IMR-90 (cell line): ENCODE data around the gene TM2D1. TPM values are rescaled to one million over a fixed set of nuclear protein-coding genes. Genes with fewer than 3 reads are reported as not detected.

Source experiments
- ATAC-seq: fragments of 200-7000 bp; cut with Tn5 transposase; 2 replicates; pipeline ENCODE4 v1.9.1; 2020; ENCODE audit warnings: low read depth, mild to moderate bottlenecking, moderate library complexity
- BruUV-seq: library from RNA; stranded (reverse); fragments of 400-500 nt; replicated peaks from 2 replicates; lab custom pipeline; 2021; lab: Mats Ljungman, UMichigan
- CTCF ChIA-PET: fragments of 300-600 bp; formaldehyde crosslinking; extraction: SDS; loops from one replicate; lab custom pipeline; 2021; ENCODE audit warnings: antibody characterized with exemption; lab: Yijun Ruan, JAX
- POLR2A ChIA-PET: fragments of 300-600 bp; sonication (Branson Sonifier 250); formaldehyde crosslinking; loops from one replicate; lab custom pipeline; 2022; ENCODE audit warnings: antibody characterized with exemption; ENCODE audit not compliant: unreplicated experiment; lab: Charles Lee
- DNase-seq: peaks from one replicate; pipeline ENCODE4 v3.0.0; 2013
- H2AFZ ChIP-seq: replicated peaks from 2 replicates; pipeline ENCODE3; 2013; ENCODE audit warnings: low read length, mild to moderate bottlenecking; ENCODE audit not compliant: poor library complexity
- H2AK5ac ChIP-seq: 2 replicates; pipeline ENCODE4 v1.6.1; 2013; ENCODE audit warnings: low read depth, low read length, inconsistent platforms
- H2AK9ac ChIP-seq: replicated peaks from 2 replicates; pipeline ENCODE3; 2013; ENCODE audit warnings: mild to moderate bottlenecking, low read depth, low read length, moderate library complexity; ENCODE audit not compliant: poor library complexity
- H2BK120ac ChIP-seq: 2 replicates; pipeline ENCODE4 v1.6.1; 2013; ENCODE audit warnings: low read depth, low read length, inconsistent platforms
- H2BK15ac ChIP-seq: 3 replicates; pipeline ENCODE4 v1.6.1; 2013; ENCODE audit warnings: low read depth, low read length, inconsistent platforms
- H2BK20ac ChIP-seq: 2 replicates; pipeline ENCODE4 v1.6.1; 2013; ENCODE audit warnings: low read depth, mild to moderate bottlenecking, inconsistent platforms, low read length, moderate library complexity
- H2BK5ac ChIP-seq: 2 replicates; pipeline ENCODE4 v1.6.1; 2013; ENCODE audit warnings: mild to moderate bottlenecking, low read depth, low read length, inconsistent platforms; ENCODE audit not compliant: poor library complexity, severe bottlenecking
- H3K14ac ChIP-seq: replicated peaks from 2 replicates; pipeline ENCODE4 v1.6.1; 2013; ENCODE audit warnings: low read depth, low read length, inconsistent platforms
- H3K18ac ChIP-seq: 2 replicates; pipeline ENCODE4 v1.6.1; 2013; ENCODE audit warnings: low read depth, low read length, control low read depth
- H3K23ac ChIP-seq: 2 replicates; pipeline ENCODE4 v1.6.1; 2013; ENCODE audit warnings: low read depth, low read length, inconsistent platforms
- H3K27ac ChIP-seq: 2 replicates; pipeline ENCODE4 v1.5.1; 2013; ENCODE audit warnings: mild to moderate bottlenecking, control low read depth, low read length; ENCODE audit not compliant: insufficient read depth
- H3K27me3 ChIP-seq: 2 replicates; pipeline ENCODE4 v1.6.1; 2013; ENCODE audit warnings: low read length; ENCODE audit not compliant: control insufficient read depth, insufficient read depth
- H3K36me3 ChIP-seq: 2 replicates; pipeline ENCODE4 v1.6.1; 2013; ENCODE audit warnings: low read length, mixed read lengths; ENCODE audit not compliant: control insufficient read depth, insufficient read depth
- H3K4ac ChIP-seq: 2 replicates; pipeline ENCODE4 v1.6.1; 2013; ENCODE audit warnings: low read depth, low read length, inconsistent platforms
- H3K4me1 ChIP-seq: 2 replicates; pipeline ENCODE4 v1.6.1; 2013; ENCODE audit warnings: low read length, mixed read lengths; ENCODE audit not compliant: control insufficient read depth, insufficient read depth
- H3K4me2 ChIP-seq: 2 replicates; pipeline ENCODE4 v1.6.1; 2013; ENCODE audit warnings: low read depth, mild to moderate bottlenecking, control low read depth, low read length, moderate library complexity
- H3K4me3 ChIP-seq: 2 replicates; pipeline ENCODE4 v1.5.1; 2013; ENCODE audit warnings: low read depth, mild to moderate bottlenecking, control low read depth, low read length, moderate library complexity; ENCODE audit not compliant: insufficient read depth
- H3K56ac ChIP-seq: 2 replicates; pipeline ENCODE4 v1.6.1; 2013; ENCODE audit warnings: low read length, inconsistent platforms; ENCODE audit not compliant: insufficient read depth; ENCODE audit errors: extremely low read depth
- H3K79me1 ChIP-seq, 2 experiments: 2 replicates each; pipeline ENCODE4 v1.6.1; 2013; ENCODE audit warnings: low read length in 2 of 2, inconsistent platforms in 1 of 2, low read depth in 1 of 2
- H3K9ac ChIP-seq: 2 replicates; pipeline ENCODE4 v1.6.1; 2013; ENCODE audit warnings: low read depth, low read length, control low read depth
- H3K9me1 ChIP-seq: 2 replicates; pipeline ENCODE4 v1.6.1; 2013; ENCODE audit warnings: low read length, inconsistent platforms; ENCODE audit not compliant: insufficient read depth
- H3K9me3 ChIP-seq: 2 replicates; pipeline ENCODE4 v1.6.1; 2013; ENCODE audit warnings: low read length; ENCODE audit not compliant: control insufficient read depth, insufficient read depth
- H4K20me1 ChIP-seq: 2 replicates; pipeline ENCODE4 v1.6.1; 2013; ENCODE audit warnings: low read length, inconsistent platforms; ENCODE audit not compliant: insufficient read depth
- H4K5ac ChIP-seq: 2 replicates; pipeline ENCODE4 v1.6.1; 2013; ENCODE audit warnings: mild to moderate bottlenecking, low read depth, low read length, control low read depth
- H4K8ac ChIP-seq, 2 experiments: 2 replicates each; pipeline ENCODE4 v1.6.1; 2013; ENCODE audit warnings: low read depth in 2 of 2, low read length in 2 of 2, control low read depth in 1 of 2, inconsistent platforms in 1 of 2
- H4K91ac ChIP-seq: 2 replicates; pipeline ENCODE4 v1.6.1; 2013; ENCODE audit warnings: low read depth, low read length, inconsistent platforms; ENCODE audit not compliant: insufficient read depth
- BHLHE40 ChIP-seq: fragments of 150-350 bp; IDR thresholded peaks from 2 replicates; pipeline ENCODE4 v1.6.1; 2016; ENCODE audit warnings: mild to moderate bottlenecking, low read depth, low read length
- CHD1 ChIP-seq: IDR thresholded peaks from 2 replicates; pipeline ENCODE4 v1.6.1; 2012; ENCODE audit warnings: low read depth, low read length, improper control_type of control experiment
- CTCF ChIP-seq: conservative IDR thresholded peaks from 2 replicates; pipeline ENCODE4 v1.5.1; 2012; ENCODE audit warnings: mild to moderate bottlenecking, low read depth, low read length, improper control_type of control experiment
- ELK1 ChIP-seq: fragments of 150-350 bp; IDR thresholded peaks from 2 replicates; pipeline ENCODE4 v1.6.1; 2016; ENCODE audit warnings: low read depth, mild to moderate bottlenecking, low read length, moderate library complexity, borderline replicate concordance
- FOS ChIP-seq: fragments of 150-350 bp; IDR thresholded peaks from 2 replicates; pipeline ENCODE4 v1.6.1; 2016; ENCODE audit warnings: low read depth, low read length
- MAFK ChIP-seq: IDR thresholded peaks from 2 replicates; pipeline ENCODE4 v1.6.1; 2012; ENCODE audit warnings: low read depth, low read length, improper control_type of control experiment
- MAZ ChIP-seq: IDR thresholded peaks from 2 replicates; pipeline ENCODE4 v1.6.1; 2012; ENCODE audit warnings: low read depth, mild to moderate bottlenecking, low read length, improper control_type of control experiment, moderate library complexity, borderline replicate concordance
- MXI1 ChIP-seq: IDR thresholded peaks from 2 replicates; pipeline ENCODE4 v1.6.1; 2012; ENCODE audit warnings: low read depth, mild to moderate bottlenecking, low read length, moderate library complexity, borderline replicate concordance
- NFE2L2 ChIP-seq: fragments of 150-350 bp; IDR thresholded peaks from 2 replicates; pipeline ENCODE4 v1.6.1; 2016; ENCODE audit warnings: low read depth, mild to moderate bottlenecking, low read length
- POLR2A ChIP-seq: IDR thresholded peaks from 2 replicates; pipeline ENCODE4 v1.6.1; 2012; ENCODE audit warnings: mild to moderate bottlenecking, low read depth, low read length
- RAD21 ChIP-seq: IDR thresholded peaks from 2 replicates; pipeline ENCODE4 v1.6.1; 2012; ENCODE audit warnings: low read length, improper control_type of control experiment
- RCOR1 ChIP-seq: IDR thresholded peaks from 2 replicates; pipeline ENCODE4 v1.6.1; 2012; ENCODE audit warnings: mild to moderate bottlenecking, low read length, improper control_type of control experiment; ENCODE audit not compliant: insufficient replicate concordance
- RFX5 ChIP-seq: IDR thresholded peaks from 2 replicates; pipeline ENCODE4 v1.8.0; 2012; ENCODE audit warnings: low read depth, mild to moderate bottlenecking, low read length, moderate library complexity
- SMC3 ChIP-seq: fragments of 150-350 bp; IDR thresholded peaks from 2 replicates; pipeline ENCODE4 v1.6.1; 2016; ENCODE audit warnings: low read depth, mild to moderate bottlenecking, antibody characterized with exemption, low read length, moderate library complexity
- WGBS, 2 experiments: methylation state at CpG; one replicate each; pipeline versions ENCODE4 v1.1.5 to v1.1.7; 2013; ENCODE audit warnings: missing lambda C conversion rate in 2 of 2; ENCODE audit not compliant: insufficient read length in 1 of 2; ENCODE audit errors: extremely low coverage in 2 of 2; 5-methylcytosine and 5-hydroxymethylcytosine counted together
- dilution Hi-C: fragments of 300-500 bp; cut with HindIII; formaldehyde crosslinking; loops from one replicate; pipeline ENCODE4 v1.14.3; 2018; ENCODE audit warnings: low sequenced_read_pairs; ENCODE audit not compliant: unreplicated experiment
- in situ Hi-C: fragments of 300-500 bp; cut with MboI; formaldehyde crosslinking; loops from 3 replicates; pipeline ENCODE4 v1.14.3; 2019; ENCODE audit warnings: low sequenced_read_pairs, inconsistent platforms, mixed read lengths
- intact Hi-C: fragments of 100-400 bp; cut with micrococcal nuclease; formaldehyde crosslinking; loops from 2 replicates; pipeline ENCODE4 v1.10.0; 2022
- polyA plus RNA-seq, 3 experiments: library from polyadenylated mRNA; depleted of rRNA; stranded (reverse); fragments of >200 nt; gene quantifications; 2 replicates each; pipeline ENCODE4 v1.2.3, GENCODE V29; 2012; ENCODE audit warnings: low replicate concordance in 1 of 3
- total RNA-seq: library from RNA; depleted of rRNA; stranded (reverse); fragments of >200 nt; gene quantifications from 2 replicates; pipeline ENCODE4 v1.2.3, GENCODE V29; 2012
- TF ChIP-seq, protein P1 (sequence below): fragments of 150-350 bp; IDR thresholded peaks from 2 replicates; pipeline ENCODE4 v1.6.1; 2017; ENCODE audit warnings: mild to moderate bottlenecking, antibody characterized with exemption, low read length, low read depth

TM2D1 gene
- total and polyA plus RNA-seq, 2 of the 4 experiments (the other 2 are of a cell fraction) = 14.3 to 32.7 TPM

DNA sequence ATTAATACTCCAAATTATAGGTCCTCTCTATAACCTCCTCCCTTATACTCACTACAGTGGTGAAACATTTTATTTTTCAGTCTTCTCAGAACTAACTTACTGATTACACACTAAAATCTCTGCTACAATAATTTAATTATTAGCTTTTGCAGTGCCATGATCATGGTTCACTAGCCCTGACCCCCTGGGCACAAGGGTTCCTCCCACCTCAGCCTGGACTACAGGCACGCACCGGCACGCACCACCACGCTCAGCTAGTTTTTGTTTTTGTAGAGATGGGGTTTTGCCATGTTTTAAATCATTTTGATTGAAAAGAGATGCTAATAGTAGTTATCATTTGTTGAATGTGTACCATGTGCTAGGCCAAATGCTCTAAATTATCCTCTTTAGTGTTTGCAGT lies 23.6 kb upstream of the TM2D1 start:
- no peak overlapping the region for H2AFZ ChIP-seq
- DNase-seq (no peak), ATAC-seq (no peak)
- POLR2A ChIA-PET = no interaction called here
- no TSS peak for BruUV-seq
- H4K5ac ChIP-seq = no peak overlapping the region
- dilution Hi-C loops (no loop called here), in situ Hi-C loops (no loop called here), intact Hi-C loops (loop anchor here (10.0 kb wide), 1 partner anchor 674 kb away; no protein-coding TSS in a partner anchor)
- no peak overlapping the region for H3K18ac ChIP-seq
- no peak overlapping the region for H3K23ac ChIP-seq
- no peak overlapping the region for H3K27ac ChIP-seq
- CTCF ChIA-PET = interaction anchor here (0.6 kb wide), 1 partner anchor 773 kb away, joined by 3 read pairs; no protein-coding TSS in a partner anchor
- H2BK5ac ChIP-seq = no peak overlapping the region
- no peaks in the 10 kb centered on the region for H3K9me3 ChIP-seq
- H4K91ac ChIP-seq = no peak overlapping the region
- no peaks in the 10 kb centered on the region for H3K36me3 ChIP-seq
- no peaks in the 10 kb centered on the region for H4K20me1 ChIP-seq
- whole genome bisulfite sequencing, 2 experiments = no CpG with 5 or more reads among the region's 4 CpGs
- H3K9me1 ChIP-seq = no peaks in the 10 kb centered on the region
- no peak overlapping the region for H2BK120ac ChIP-seq
- no peak overlapping the region for H2AK9ac ChIP-seq
- no peaks in the 10 kb centered on the region for H3K79me1 ChIP-seq
- no peak overlapping the region for H2AK5ac ChIP-seq
- H3K27me3 ChIP-seq = no peaks in the 10 kb centered on the region
- no peak overlapping the region for H4K8ac ChIP-seq
- peaks cover 2% of the 10 kb centered on the region; the same call in 1 of the 2 replicates for H3K4me1 ChIP-seq
- H3K14ac ChIP-seq = no peak overlapping the region
- H2BK20ac ChIP-seq = no peak overlapping the region
- H3K9ac ChIP-seq = no peak overlapping the region
- H2BK15ac ChIP-seq = no peak overlapping the region
- H3K4me3 ChIP-seq = no peak overlapping the region
- H3K4me2 ChIP-seq = no peak overlapping the region
- H3K56ac ChIP-seq = no peak overlapping the region
- no peak overlapping the region for H3K4ac ChIP-seq
- TF ChIP-seq POLR2A (no peak), MAZ (no peak), ELK1 (no peak), BHLHE40 (no peak), MXI1 (no peak), MAFK (no peak), FOS (no peak), SMC3 (no peak), RFX5 (no peak), RCOR1 (no peak), RAD21 (no peak), CTCF (no peak), CHD1 (no peak), NFE2L2 (no peak)
- TF ChIP-seq, protein P1, sequence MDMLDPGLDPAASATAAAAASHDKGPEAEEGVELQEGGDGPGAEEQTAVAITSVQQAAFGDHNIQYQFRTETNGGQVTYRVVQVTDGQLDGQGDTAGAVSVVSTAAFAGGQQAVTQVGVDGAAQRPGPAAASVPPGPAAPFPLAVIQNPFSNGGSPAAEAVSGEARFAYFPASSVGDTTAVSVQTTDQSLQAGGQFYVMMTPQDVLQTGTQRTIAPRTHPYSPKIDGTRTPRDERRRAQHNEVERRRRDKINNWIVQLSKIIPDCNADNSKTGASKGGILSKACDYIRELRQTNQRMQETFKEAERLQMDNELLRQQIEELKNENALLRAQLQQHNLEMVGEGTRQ = no peak
